Measurements from ENCODE around the gene RNF26.

RNF26 gene

DNA sequence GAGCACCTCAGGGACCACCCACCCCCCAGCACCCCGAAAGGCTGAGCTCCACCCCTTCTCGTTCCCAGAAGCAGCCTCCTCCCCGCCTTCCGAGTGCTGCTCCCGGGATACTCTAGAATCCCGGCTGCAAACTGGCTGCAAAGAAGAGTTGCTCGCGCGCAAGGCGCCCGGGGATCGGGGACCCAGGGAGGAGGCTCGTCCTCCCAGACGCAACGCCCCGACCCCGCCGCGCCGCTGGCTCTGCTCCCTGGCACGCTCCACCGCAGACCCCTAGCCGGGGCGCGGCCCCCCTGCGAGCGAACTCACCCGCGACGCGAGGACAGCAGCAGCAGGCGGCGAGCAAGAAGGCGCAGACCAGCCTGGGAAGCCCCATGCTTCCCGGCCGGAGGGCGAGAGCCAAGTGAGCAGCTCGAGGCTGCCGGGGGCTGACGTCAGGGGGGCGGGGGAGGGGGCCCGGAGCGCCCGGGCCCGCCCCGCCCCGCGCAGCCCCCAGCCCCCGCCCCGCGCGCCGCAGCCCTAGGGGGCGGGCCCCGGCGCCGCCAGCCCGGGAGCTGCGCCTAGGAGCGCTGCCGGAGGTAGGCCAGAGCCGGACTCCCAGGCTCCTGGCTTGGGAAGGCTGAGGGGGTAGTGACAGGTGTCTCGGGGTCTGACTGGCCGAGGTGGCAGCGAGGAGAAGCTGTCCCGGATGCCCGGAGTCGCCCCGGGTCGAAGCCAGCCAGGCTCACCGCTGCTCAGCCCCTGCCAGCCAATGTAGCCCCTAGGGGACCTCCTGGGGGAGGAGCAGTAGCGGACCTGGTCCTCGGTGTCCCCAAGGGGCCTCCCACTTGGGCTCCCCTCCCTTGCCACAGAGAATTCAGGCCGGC is 17.4 kb upstream of the RNF26 start, which contains the start of gene MCAM (continued):
- TF ChIP-seq ZNF76 (tag by site-specific recombination; IDR thresholded peaks at IDR 0.05; ENCODE audit: borderline replicate concordance, low read depth) = peak; percentile 79
- TF ChIP-seq ZNF626 (tag by site-specific recombination; IDR thresholded peaks at IDR 0.05) = no peak
- TF ChIP-seq ZFP3 (tag by site-specific recombination; IDR thresholded peaks at IDR 0.05; ENCODE audit: low read depth) = no peak
- TF ChIP-seq ZSCAN23 (tag by site-specific recombination; IDR thresholded peaks at IDR 0.05) = no peak
- no peak for TF ChIP-seq TRIM28 (IDR thresholded peaks at IDR 0.05; ENCODE audit: borderline replicate concordance, low read length)
- TF ChIP-seq, protein P1, sequence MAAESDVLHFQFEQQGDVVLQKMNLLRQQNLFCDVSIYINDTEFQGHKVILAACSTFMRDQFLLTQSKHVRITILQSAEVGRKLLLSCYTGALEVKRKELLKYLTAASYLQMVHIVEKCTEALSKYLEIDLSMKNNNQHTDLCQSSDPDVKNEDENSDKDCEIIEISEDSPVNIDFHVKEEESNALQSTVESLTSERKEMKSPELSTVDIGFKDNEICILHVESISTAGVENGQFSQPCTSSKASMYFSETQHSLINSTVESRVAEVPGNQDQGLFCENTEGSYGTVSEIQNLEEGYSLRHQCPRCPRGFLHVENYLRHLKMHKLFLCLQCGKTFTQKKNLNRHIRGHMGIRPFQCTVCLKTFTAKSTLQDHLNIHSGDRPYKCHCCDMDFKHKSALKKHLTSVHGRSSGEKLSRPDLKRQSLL (tag by site-specific recombination; IDR thresholded peaks at IDR 0.05) = no peak; the same call in 1 of the 2 replicates
- peak; percentile 61 for TF ChIP-seq SCRT2 (tag by site-specific recombination; IDR thresholded peaks at IDR 0.05)
- TF ChIP-seq ZFP69B (tag by site-specific recombination; IDR thresholded peaks at IDR 0.05) = no peak
- TF ChIP-seq, protein P2, sequence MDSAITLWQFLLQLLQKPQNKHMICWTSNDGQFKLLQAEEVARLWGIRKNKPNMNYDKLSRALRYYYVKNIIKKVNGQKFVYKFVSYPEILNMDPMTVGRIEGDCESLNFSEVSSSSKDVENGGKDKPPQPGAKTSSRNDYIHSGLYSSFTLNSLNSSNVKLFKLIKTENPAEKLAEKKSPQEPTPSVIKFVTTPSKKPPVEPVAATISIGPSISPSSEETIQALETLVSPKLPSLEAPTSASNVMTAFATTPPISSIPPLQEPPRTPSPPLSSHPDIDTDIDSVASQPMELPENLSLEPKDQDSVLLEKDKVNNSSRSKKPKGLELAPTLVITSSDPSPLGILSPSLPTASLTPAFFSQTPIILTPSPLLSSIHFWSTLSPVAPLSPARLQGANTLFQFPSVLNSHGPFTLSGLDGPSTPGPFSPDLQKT (IDR thresholded peaks at IDR 0.05; ENCODE audit: borderline replicate concordance, low read depth, low read length) = no peak
- no peak for TF ChIP-seq ZNF529 (tag by site-specific recombination; IDR thresholded peaks at IDR 0.05; ENCODE audit: insufficient replicate concordance)
- TF ChIP-seq ZNF175 (tag by site-specific recombination; IDR thresholded peaks at IDR 0.05) = no peak
- TF ChIP-seq, protein P3, sequence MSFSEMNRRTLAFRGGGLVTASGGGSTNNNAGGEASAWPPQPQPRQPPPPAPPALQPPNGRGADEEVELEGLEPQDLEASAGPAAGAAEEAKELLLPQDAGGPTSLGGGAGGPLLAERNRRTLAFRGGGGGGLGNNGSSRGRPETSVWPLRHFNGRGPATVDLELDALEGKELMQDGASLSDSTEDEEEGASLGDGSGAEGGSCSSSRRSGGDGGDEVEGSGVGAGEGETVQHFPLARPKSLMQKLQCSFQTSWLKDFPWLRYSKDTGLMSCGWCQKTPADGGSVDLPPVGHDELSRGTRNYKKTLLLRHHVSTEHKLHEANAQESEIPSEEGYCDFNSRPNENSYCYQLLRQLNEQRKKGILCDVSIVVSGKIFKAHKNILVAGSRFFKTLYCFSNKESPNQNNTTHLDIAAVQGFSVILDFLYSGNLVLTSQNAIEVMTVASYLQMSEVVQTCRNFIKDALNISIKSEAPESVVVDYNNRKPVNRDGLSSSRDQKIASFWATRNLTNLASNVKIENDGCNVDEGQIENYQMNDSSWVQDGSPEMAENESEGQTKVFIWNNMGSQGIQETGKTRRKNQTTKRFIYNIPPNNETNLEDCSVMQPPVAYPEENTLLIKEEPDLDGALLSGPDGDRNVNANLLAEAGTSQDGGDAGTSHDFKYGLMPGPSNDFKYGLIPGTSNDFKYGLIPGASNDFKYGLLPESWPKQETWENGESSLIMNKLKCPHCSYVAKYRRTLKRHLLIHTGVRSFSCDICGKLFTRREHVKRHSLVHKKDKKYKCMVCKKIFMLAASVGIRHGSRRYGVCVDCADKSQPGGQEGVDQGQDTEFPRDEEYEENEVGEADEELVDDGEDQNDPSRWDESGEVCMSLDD (tag by site-specific recombination; IDR thresholded peaks at IDR 0.05) = no peak; the same call in 1 of the 2 replicates
- TF ChIP-seq ZNF2 (tag by site-specific recombination; IDR thresholded peaks at IDR 0.05) = peak; percentile 27; the same call in 1 of the 2 replicates
- no peak for TF ChIP-seq KLF7 (tag by site-specific recombination; IDR thresholded peaks at IDR 0.05; ENCODE audit: borderline replicate concordance)
- peak; percentile 19; the same call in 1 of the 2 replicates for TF ChIP-seq SP2 (tag by site-specific recombination; IDR thresholded peaks at IDR 0.05)
- no peak for TF ChIP-seq ZNF561 (tag by site-specific recombination; IDR thresholded peaks at IDR 0.05; ENCODE audit: borderline replicate concordance)
- TF ChIP-seq, protein P4, sequence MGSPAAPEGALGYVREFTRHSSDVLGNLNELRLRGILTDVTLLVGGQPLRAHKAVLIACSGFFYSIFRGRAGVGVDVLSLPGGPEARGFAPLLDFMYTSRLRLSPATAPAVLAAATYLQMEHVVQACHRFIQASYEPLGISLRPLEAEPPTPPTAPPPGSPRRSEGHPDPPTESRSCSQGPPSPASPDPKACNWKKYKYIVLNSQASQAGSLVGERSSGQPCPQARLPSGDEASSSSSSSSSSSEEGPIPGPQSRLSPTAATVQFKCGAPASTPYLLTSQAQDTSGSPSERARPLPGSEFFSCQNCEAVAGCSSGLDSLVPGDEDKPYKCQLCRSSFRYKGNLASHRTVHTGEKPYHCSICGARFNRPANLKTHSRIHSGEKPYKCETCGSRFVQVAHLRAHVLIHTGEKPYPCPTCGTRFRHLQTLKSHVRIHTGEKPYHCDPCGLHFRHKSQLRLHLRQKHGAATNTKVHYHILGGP (tag by site-specific recombination; IDR thresholded peaks at IDR 0.05) = no peak
- no peak for TF ChIP-seq MEIS1 (CRISPR knock-in tag; IDR thresholded peaks at IDR 0.05; ENCODE audit: borderline replicate concordance)
- TF ChIP-seq ZNF16 (tag by site-specific recombination; IDR thresholded peaks at IDR 0.05; ENCODE audit: low read depth) = no peak
- no peak for TF ChIP-seq ZNF239 (tag by site-specific recombination; IDR thresholded peaks at IDR 0.05)
- TF ChIP-seq, protein P5, sequence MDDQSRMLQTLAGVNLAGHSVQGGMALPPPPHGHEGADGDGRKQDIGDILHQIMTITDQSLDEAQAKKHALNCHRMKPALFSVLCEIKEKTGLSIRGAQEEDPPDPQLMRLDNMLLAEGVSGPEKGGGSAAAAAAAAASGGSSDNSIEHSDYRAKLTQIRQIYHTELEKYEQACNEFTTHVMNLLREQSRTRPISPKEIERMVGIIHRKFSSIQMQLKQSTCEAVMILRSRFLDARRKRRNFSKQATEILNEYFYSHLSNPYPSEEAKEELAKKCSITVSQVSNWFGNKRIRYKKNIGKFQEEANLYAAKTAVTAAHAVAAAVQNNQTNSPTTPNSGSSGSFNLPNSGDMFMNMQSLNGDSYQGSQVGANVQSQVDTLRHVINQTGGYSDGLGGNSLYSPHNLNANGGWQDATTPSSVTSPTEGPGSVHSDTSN (CRISPR knock-in tag; IDR thresholded peaks at IDR 0.05) = no peak
- no peak for TF ChIP-seq ZSCAN16 (tag by site-specific recombination; IDR thresholded peaks at IDR 0.05)
- no peak for TF ChIP-seq ZBTB17 (tag by site-specific recombination; IDR thresholded peaks at IDR 0.05)
- TF ChIP-seq, protein P6, sequence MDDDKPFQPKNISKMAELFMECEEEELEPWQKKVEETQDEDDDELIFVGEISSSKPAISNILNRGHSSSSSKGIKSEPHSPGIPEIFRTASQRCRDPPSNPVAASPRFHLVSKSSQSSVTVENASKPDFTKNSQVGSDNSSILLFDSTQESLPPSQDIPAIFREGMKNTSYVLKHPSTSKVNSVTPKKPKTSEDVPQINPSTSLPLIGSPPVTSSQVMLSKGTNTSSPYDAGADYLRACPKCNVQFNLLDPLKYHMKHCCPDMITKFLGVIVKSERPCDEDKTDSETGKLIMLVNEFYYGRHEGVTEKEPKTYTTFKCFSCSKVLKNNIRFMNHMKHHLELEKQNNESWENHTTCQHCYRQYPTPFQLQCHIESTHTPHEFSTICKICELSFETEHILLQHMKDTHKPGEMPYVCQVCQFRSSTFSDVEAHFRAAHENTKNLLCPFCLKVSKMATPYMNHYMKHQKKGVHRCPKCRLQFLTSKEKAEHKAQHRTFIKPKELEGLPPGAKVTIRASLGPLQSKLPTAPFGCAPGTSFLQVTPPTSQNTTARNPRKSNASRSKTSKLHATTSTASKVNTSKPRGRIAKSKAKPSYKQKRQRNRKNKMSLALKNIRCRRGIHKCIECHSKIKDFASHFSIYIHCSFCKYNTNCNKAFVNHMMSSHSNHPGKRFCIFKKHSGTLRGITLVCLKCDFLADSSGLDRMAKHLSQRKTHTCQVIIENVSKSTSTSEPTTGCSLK (tag by site-specific recombination; IDR thresholded peaks at IDR 0.05) = no peak
- TF ChIP-seq ZNF624 (tag by site-specific recombination; IDR thresholded peaks at IDR 0.05) = no peak
- TF ChIP-seq FEZF1 (tag by site-specific recombination; IDR thresholded peaks at IDR 0.05) = peak; percentile 48
- TF ChIP-seq, protein P7, sequence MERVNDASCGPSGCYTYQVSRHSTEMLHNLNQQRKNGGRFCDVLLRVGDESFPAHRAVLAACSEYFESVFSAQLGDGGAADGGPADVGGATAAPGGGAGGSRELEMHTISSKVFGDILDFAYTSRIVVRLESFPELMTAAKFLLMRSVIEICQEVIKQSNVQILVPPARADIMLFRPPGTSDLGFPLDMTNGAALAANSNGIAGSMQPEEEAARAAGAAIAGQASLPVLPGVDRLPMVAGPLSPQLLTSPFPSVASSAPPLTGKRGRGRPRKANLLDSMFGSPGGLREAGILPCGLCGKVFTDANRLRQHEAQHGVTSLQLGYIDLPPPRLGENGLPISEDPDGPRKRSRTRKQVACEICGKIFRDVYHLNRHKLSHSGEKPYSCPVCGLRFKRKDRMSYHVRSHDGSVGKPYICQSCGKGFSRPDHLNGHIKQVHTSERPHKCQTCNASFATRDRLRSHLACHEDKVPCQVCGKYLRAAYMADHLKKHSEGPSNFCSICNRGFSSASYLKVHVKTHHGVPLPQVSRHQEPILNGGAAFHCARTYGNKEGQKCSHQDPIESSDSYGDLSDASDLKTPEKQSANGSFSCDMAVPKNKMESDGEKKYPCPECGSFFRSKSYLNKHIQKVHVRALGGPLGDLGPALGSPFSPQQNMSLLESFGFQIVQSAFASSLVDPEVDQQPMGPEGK (tag by site-specific recombination; IDR thresholded peaks at IDR 0.05) = 0 out of 2 replicates have a peak, but pooled peaks have one; percentile 6

All from HEK293 (cell line).